Right lobe of liver (tissue), 6 donors: ENCODE results near the gene SIGLEC5. TPM values are rescaled to one million over a fixed set of nuclear protein-coding genes. Genes with fewer than 3 reads are reported as not detected.

Experiments used
- ATAC-seq, 4 donors: fragments of 200-7000 bp; cut with Tn5 transposase; one replicate each; pipeline ENCODE4 v1.9.1; 2020; ENCODE audit warnings: mild to moderate bottlenecking in 4 of 4, moderate library complexity in 4 of 4
- DNase-seq, 3 donors: peaks; one replicate each; pipeline ENCODE4 v3.0.0-alpha.2; 2020
- H3K27ac ChIP-seq, 3 donors: fragments of 200-600 bp; one replicate each; pipeline ENCODE4 v1.8.0; 2022
- H3K27me3 ChIP-seq, 2 donors: fragments of 200-600 bp; one replicate each; pipeline ENCODE4 v1.8.0; 2022
- H3K36me3 ChIP-seq, 4 donors: fragments of 200-600 bp; sonication (generic) in 1 of 4; one replicate each; pipeline versions ENCODE4 v1.5.1 to v1.8.0; 2017 to 2022; ENCODE audit warnings: control low read depth in 1 of 4
- H3K4me1 ChIP-seq, 4 donors: fragments of 200-600 bp; sonication (generic) in 1 of 4; one replicate each; pipeline versions ENCODE4 v1.5.1 to v1.8.0; 2017 to 2022; ENCODE audit warnings: control low read depth in 1 of 4
- H3K4me3 ChIP-seq, 3 donors: fragments of 200-600 bp; one replicate each; pipeline ENCODE4 v1.8.0; 2022
- H3K9me3 ChIP-seq, 4 donors: fragments of 200-600 bp; sonication (generic) in 1 of 4; one replicate each; pipeline versions ENCODE4 v1.5.1 to v1.8.0; 2017 to 2022; ENCODE audit warnings: control low read depth in 1 of 4
- POLR2A ChIP-seq: fragments of 450-650 bp; IDR thresholded peaks from one replicate; pipeline ENCODE4 v1.6.1; 2017; ENCODE audit warnings: antibody characterized with exemption, mild to moderate bottlenecking
- WGBS: methylation state at CpG from one replicate; pipeline ENCODE4 v1.1.6; 2018; ENCODE audit warnings: low coverage, low lambda C conversion rate; ENCODE audit not compliant: insufficient coverage; ENCODE audit errors: missing lambda C conversion rate; 5-methylcytosine and 5-hydroxymethylcytosine counted together
- intact Hi-C, 2 donors: fragments of 100-400 bp; cut with DNase I; formaldehyde crosslinking; loops; one replicate each; pipeline versions ENCODE4 v1.11.2 to v1.14.1; 2022
- total RNA-seq, 6 experiments: library from RNA; depleted of rRNA in 2 of 6; stranded (reverse); fragments of >200 nt in 2 of 6; fragmentation: NEBNext Ultra II Directional in 3 of 6; extraction: Animal tissue kit (Norgen Biotek cat#: 25700) in 3 of 6; gene quantifications; one replicate each; pipeline versions ENCODE4 v1.1.0 to v1.2.4, GENCODE V29; 2016 to 2023
- TF ChIP-seq, protein P1 (sequence below), 4 donors: fragments of 200-600 bp in 3 of 4; fragments of 450-650 bp in 1 of 4; IDR thresholded peaks; one replicate each; pipeline versions ENCODE4 v1.5.1 to v1.8.0; 2016 to 2022; ENCODE audit warnings: antibody characterized with exemption in 4 of 4, mild to moderate bottlenecking in 2 of 4
- donor health status: DM: no; HTN: yes; CAD: no.
- donor health status: DM: no; HTN: no; CAD: no.
- donor health status: DM: no; HTN: no; CAD: no.
- donor health status: DM: no; HTN: yes; CAD: no.
- donor health status: DM: no; HTN: yes; CAD: no.

Gene SIGLEC5
- total RNA-seq, 6 experiments from 2014 or later = 0.89 to 1.1 (median 0.92) TPM; not detected in 3

DNA sequence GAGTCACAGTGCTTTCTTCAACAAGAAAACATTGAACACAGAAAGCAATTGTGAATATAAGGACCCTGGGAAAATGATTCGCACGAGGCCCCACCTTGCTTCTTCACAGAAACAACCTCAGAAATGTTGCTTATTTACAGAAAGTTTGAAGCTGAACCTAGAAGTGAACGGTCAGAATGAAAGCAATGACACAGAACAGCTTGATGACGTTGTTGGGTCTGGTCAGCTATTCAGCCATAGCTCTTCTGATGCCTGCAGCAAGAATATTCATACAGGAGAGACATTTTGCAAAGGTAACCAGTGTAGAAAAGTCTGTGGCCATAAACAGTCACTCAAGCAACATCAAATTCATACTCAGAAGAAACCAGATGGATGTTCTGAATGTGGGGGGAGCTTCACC is 43.4 kb downstream of the SIGLEC5 start:
- DNase-seq (no peak), ATAC-seq (no peak)
- H3K4me1 ChIP-seq = no peaks in the 10 kb centered on the region
- 100% methylated on average over 4 of the region's 4 CpGs for WGBS
- intact Hi-C loops = no loop called here
- TF ChIP-seq, protein P1, sequence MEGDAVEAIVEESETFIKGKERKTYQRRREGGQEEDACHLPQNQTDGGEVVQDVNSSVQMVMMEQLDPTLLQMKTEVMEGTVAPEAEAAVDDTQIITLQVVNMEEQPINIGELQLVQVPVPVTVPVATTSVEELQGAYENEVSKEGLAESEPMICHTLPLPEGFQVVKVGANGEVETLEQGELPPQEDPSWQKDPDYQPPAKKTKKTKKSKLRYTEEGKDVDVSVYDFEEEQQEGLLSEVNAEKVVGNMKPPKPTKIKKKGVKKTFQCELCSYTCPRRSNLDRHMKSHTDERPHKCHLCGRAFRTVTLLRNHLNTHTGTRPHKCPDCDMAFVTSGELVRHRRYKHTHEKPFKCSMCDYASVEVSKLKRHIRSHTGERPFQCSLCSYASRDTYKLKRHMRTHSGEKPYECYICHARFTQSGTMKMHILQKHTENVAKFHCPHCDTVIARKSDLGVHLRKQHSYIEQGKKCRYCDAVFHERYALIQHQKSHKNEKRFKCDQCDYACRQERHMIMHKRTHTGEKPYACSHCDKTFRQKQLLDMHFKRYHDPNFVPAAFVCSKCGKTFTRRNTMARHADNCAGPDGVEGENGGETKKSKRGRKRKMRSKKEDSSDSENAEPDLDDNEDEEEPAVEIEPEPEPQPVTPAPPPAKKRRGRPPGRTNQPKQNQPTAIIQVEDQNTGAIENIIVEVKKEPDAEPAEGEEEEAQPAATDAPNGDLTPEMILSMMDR (IDR thresholded peaks at IDR 0.05) = no peak
- TF ChIP-seq POLR2A = no peak
- H3K27me3 ChIP-seq = no peaks in the 10 kb centered on the region
- no peak overlapping the region for H3K27ac ChIP-seq
- H3K9me3 ChIP-seq = peaks cover 0 to 15% (median 9%) of the 10 kb centered on the region in 4 donors
- peaks cover 0 to 27% (median 6%) of the 10 kb centered on the region in 4 donors for H3K36me3 ChIP-seq
- no peak overlapping the region for H3K4me3 ChIP-seq

DNA sequence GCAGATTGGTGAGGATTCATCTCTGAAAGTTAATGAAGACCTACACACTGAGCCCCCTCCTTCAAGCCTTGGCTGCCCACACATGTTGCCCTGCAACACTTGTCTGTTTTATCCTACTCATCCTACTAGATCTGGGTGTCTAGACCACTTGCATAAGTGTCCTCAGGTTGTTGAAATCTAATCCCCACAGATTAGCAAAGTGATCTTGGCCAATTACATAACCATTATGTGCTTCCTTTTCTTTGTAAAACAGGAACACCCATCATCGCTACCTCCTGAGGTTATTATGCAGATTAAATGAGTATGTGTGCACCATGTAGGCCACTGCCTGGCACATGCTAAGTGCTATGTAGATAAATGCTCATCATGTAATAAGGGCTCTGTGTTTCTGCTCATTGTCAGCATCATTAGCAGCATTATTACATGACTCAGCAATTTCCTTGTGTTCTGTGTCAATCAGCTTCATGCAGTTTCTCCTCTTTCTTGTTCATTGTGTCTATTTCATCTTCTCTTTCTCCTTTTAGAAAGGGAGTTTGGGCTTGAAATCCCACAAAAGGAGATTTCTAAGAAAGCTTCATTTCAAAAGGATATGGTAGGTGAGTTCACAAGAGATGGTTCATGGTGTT is 44.0 kb downstream of the SIGLEC5 start:
- ATAC-seq (no peak), DNase-seq (no peak)
- Histone ChIP-seq H3K4me3 (no peak overlapping the region), H3K36me3 (peaks cover 0 to 32% (median 10%) of the 10 kb centered on the region in 4 donors), H3K4me1 (no peaks in the 10 kb centered on the region), H3K27ac (no peak overlapping the region), H3K9me3 (peaks cover 0 to 15% (median 9%) of the 10 kb centered on the region in 4 donors), H3K27me3 (no peaks in the 10 kb centered on the region)
- TF ChIP-seq POLR2A = no peak
- TF ChIP-seq, protein P1 (IDR thresholded peaks at IDR 0.05) = no peak
- intact Hi-C loops = no loop called here
- WGBS = 58% methylated on average over 1 of the region's 1 CpG

DNA sequence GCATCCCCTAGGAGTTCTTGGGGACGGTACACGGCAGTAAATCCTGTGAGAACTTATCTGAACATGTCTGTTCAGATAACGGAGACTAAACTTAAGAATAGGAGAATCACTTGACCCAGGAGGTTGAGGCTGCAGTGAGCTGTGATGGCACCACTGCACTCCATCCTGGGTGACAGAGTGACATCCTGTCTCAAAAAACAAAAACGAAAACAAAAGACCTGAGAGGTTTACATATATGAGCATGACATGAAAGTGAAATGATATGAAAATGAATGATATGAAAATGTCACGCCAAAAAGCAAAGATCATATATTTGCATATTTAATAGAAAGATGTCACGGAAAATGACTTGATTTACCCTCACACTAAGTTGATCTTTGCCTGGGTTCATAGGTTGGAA is 53.4 kb downstream of the SIGLEC5 start:
- no peak for TF ChIP-seq POLR2A
- TF ChIP-seq, protein P1 (IDR thresholded peaks at IDR 0.05) = no peak
- no peaks in the 10 kb centered on the region for H3K27me3 ChIP-seq
- peaks cover 0 to 17% (median 7%) of the 10 kb centered on the region in 4 donors for H3K36me3 ChIP-seq
- peaks cover 0 to 3% (median 0%) of the 10 kb centered on the region in 4 donors for H3K4me1 ChIP-seq
- H3K4me3 ChIP-seq = no peak overlapping the region
- H3K27ac ChIP-seq = no peak overlapping the region
- ATAC-seq = no peak
- no peak for DNase-seq
- intact Hi-C loops = no loop called here
- no peaks in the 10 kb centered on the region for H3K9me3 ChIP-seq
- 90% methylated on average over 6 of the region's 6 CpGs for WGBS

DNA sequence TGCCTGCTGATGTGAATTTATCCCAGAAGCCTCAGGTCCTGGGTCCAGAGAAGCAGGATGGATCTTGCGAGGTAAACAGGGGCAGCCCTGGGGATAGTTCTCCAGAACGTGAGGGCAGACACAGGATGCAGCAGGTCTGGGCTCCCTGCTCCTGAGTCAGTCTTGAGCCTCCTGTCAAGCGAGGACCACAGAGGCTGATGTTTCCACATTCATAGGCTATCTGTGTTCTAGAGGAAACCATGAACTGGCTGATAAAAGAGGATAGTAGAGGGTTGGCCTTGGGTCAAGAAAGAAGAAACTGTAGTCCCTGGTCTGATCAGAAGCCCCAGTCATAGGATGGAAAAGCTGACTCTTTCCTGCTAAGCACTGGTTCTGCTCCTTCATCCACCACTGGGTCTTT is 56.9 kb downstream of the SIGLEC5 start:
- H3K4me1 ChIP-seq = peaks cover 0 to 6% (median 0%) of the 10 kb centered on the region in 4 donors
- no peak for TF ChIP-seq POLR2A
- TF ChIP-seq, protein P1 (IDR thresholded peaks at IDR 0.05) = no peak
- DNase-seq (no peak), ATAC-seq (no peak)
- no peaks in the 10 kb centered on the region for H3K9me3 ChIP-seq
- 74% methylated on average over 2 of the region's 3 CpGs for WGBS
- H3K36me3 ChIP-seq = peaks cover 0 to 13% (median 2%) of the 10 kb centered on the region in 4 donors
- H3K27ac ChIP-seq = no peak overlapping the region
- intact Hi-C loops = no loop called here
- H3K4me3 ChIP-seq = no peak overlapping the region
- H3K27me3 ChIP-seq = no peaks in the 10 kb centered on the region
